AG09319 (cell line): Measurements from ENCODE around the gene ANXA8.

Experiments
- DNase-seq: peaks from one replicate; pipeline ENCODE4 v3.0.0-alpha.2; 2010; ENCODE audit warnings: low read depth; ENCODE audit errors: extremely low read depth
- CTCF ChIP-seq: IDR thresholded peaks from 2 replicates; pipeline ENCODE4 v1.5.1; 2011; ENCODE audit warnings: low read depth, mild to moderate bottlenecking, inconsistent platforms, low read length, moderate library complexity

Gene ANXA8

GRCh38 chr10:47444047-47444446 lies 39.9 kb downstream of the ANXA8 start:
- DNase-seq, result no peak
- no peak for TF ChIP-seq CTCF

- no peak for TF ChIP-seq CTCF
- DNase-seq, result no peak
These were observed 40.8 kb downstream of the ANXA8 start for GRCh38 chr10:47443145-47443544.

- no peak for TF ChIP-seq CTCF
- no peak for DNase-seq
These were observed 41.6 kb downstream of the ANXA8 start for GRCh38 chr10:47442351-47442750.

- no peak for TF ChIP-seq CTCF
- DNase-seq, result no peak
These were observed 42.0 kb downstream of the ANXA8 start for GRCh38 chr10:47441938-47442337.

GRCh38 chr10:47440207-47440606 lies 43.7 kb downstream of the ANXA8 start:
- TF ChIP-seq CTCF, result no peak
- no peak for DNase-seq

- peak; percentile 31 for DNase-seq
- TF ChIP-seq CTCF, result peak; percentile 73
These were observed 44.9 kb downstream of the ANXA8 start for GRCh38 chr10:47438857-47439474.

GRCh38 chr10:47435081-47435480 lies 48.8 kb downstream of the ANXA8 start:
- TF ChIP-seq CTCF, result no peak
- DNase-seq, result no peak
